SH-SY5Y (cell line): ENCODE measurements around the gene DMPK.

Experiments used
- GATA2 ChIP-seq: IDR thresholded peaks from 2 replicates; pipeline ENCODE4 v1.6.1; 2011; ENCODE audit warnings: mild to moderate bottlenecking, low read depth, low read length
- GATA3 ChIP-seq: IDR thresholded peaks from 2 replicates; pipeline ENCODE4 v1.6.1; 2011; ENCODE audit warnings: low read depth, mild to moderate bottlenecking, low read length, moderate library complexity

- TF ChIP-seq GATA3 (no peak), GATA2 (no peak)
Measured at GRCh38 chr19:45828945-45829344, 46.7 kb upstream of the DMPK start.
